ENCODE data around the gene CCM2L.

- TF ChIP-seq CTCF (IDR thresholded peaks at IDR 0.05) (no peak), POLR2A (IDR thresholded peaks at IDR 0.05) (no peak)
Observed at GRCh38 chr20:31974951-31975487, 35.2 kb upstream of the CCM2L start.

All from adrenal gland (tissue), 5 donors.